CD4-positive, alpha-beta T cell (primary cell): ENCODE measurements around the gene FKBP7. TPM values are rescaled to one million over a fixed set of nuclear protein-coding genes. Genes with fewer than 3 reads are reported as not detected.

ENCODE experiments used
- ATAC-seq: fragments of 200-7000 bp; cut with Tn5 transposase; one replicate; pipeline ENCODE4 v1.10.0; 2022; ENCODE audit warnings: mild to moderate bottlenecking; ENCODE audit not compliant: poor library complexity
- CTCF ChIA-PET: fragments of 350-600 bp; sonication (Branson Sonifier 250); formaldehyde crosslinking; loops from one replicate; lab custom pipeline; 2021; ENCODE audit warnings: antibody characterized with exemption, inconsistent platforms; lab: Charles Lee
- POLR2A ChIA-PET: fragments of 350-600 bp; sonication (Branson Sonifier 250); formaldehyde crosslinking; loops from one replicate; lab custom pipeline; 2021; ENCODE audit warnings: antibody characterized with exemption, inconsistent platforms; lab: Charles Lee
- DNase-seq, 14 experiments: peaks; one replicate each; pipeline ENCODE4 v3.0.0-alpha.2; 2013 to 2020; ENCODE audit warnings: mixed read lengths in 2 of 14
- H3K27ac ChIP-seq, 2 donors: one replicate each; pipeline versions ENCODE4 v1.5.1 to v1.7.0; 2013; ENCODE audit warnings: low read length in 2 of 2, low read depth in 1 of 2, mild to moderate bottlenecking in 1 of 2
- H3K27me3 ChIP-seq, 2 experiments: 1 replicate in 1 of 2; 2 replicates in 1 of 2; pipeline versions ENCODE4 v1.6.1 to v1.7.0; 2013; ENCODE audit warnings: low read length in 2 of 2, control low read depth in 1 of 2, mild to moderate bottlenecking in 1 of 2, moderate library complexity in 1 of 2; ENCODE audit not compliant: insufficient read depth in 2 of 2, control insufficient read depth in 1 of 2
- H3K36me3 ChIP-seq: one replicate; pipeline ENCODE4 v1.6.1; 2013; ENCODE audit warnings: low read length, control low read depth; ENCODE audit not compliant: insufficient read depth
- H3K4me1 ChIP-seq: one replicate; pipeline ENCODE4 v1.6.1; 2013; ENCODE audit warnings: low read length, control low read depth; ENCODE audit not compliant: insufficient read depth
- H3K4me3 ChIP-seq: one replicate; pipeline ENCODE4 v1.5.1; 2013; ENCODE audit warnings: mild to moderate bottlenecking, low read length, moderate library complexity
- H3K9me3 ChIP-seq, 2 experiments: 1 replicate in 1 of 2; 2 replicates in 1 of 2; pipeline versions ENCODE4 v1.6.1 to v1.7.0; 2013; ENCODE audit warnings: low read length in 2 of 2, mild to moderate bottlenecking in 2 of 2, control low read depth in 1 of 2, moderate library complexity in 1 of 2; ENCODE audit not compliant: control insufficient read depth in 1 of 2, insufficient read depth in 1 of 2
- H3K27ac Mint-ChIP-seq: one replicate; pipeline ENCODE4 v1.8.0; 2020; ENCODE audit warnings: mixed read lengths
- H3K27me3 Mint-ChIP-seq: one replicate; pipeline ENCODE4 v1.8.0; 2021; ENCODE audit warnings: mixed read lengths
- H3K36me3 Mint-ChIP-seq: one replicate; pipeline ENCODE4 v1.8.0; 2021; ENCODE audit warnings: low read depth, mixed read lengths
- H3K4me1 Mint-ChIP-seq: one replicate; pipeline ENCODE4 v1.8.0; 2021; ENCODE audit warnings: low read depth, mixed read lengths
- H3K4me3 Mint-ChIP-seq: one replicate; pipeline ENCODE4 v1.8.0; 2020; ENCODE audit warnings: mild to moderate bottlenecking, mixed read lengths
- H3K9me3 Mint-ChIP-seq: one replicate; pipeline ENCODE4 v1.8.0; 2020; ENCODE audit warnings: mixed read lengths
- CTCF ChIP-seq: fragments of 200-600 bp; IDR thresholded peaks from one replicate; pipeline ENCODE4 v1.8.0; 2022; ENCODE audit warnings: antibody characterized with exemption, mild to moderate bottlenecking
- intact Hi-C, 2 experiments: fragments of 100-400 bp; cut with DNase I in 1 of 2; cut with micrococcal nuclease in 1 of 2; formaldehyde crosslinking; loops; one replicate each; pipeline versions ENCODE4 v1.15.1 to v1.9.0; 2023 to 2025; cut with DNase I, micrococcal nuclease
- total RNA-seq, 174 experiments: library from RNA in 2 of 174; stranded (reverse) in 2 of 174; gene quantifications; one replicate each; pipeline ENCODE4 v1.2.3 and lab custom pipeline; 2021 to 2026

FKBP7 gene
- total RNA-seq, 2 experiments from 2014 or later = 0.25 to 0.55 TPM

- Mint-ChIP-seq H3K36me3 (peaks cover 9% of the 10 kb centered on the region), H3K9me3 (no peaks in the 10 kb centered on the region), H3K4me3 (no peak overlapping the region), H3K27ac (no peak overlapping the region), H3K27me3 (no peaks in the 10 kb centered on the region), H3K4me1 (peaks cover 18% of the 10 kb centered on the region)
- Histone ChIP-seq H3K36me3 (no peaks in the 10 kb centered on the region), H3K4me3 (no peak overlapping the region), H3K27ac (no peak overlapping the region), H3K4me1 (peaks cover 7% of the 10 kb centered on the region), H3K9me3 (no peaks in the 10 kb centered on the region), H3K27me3 (no peaks in the 10 kb centered on the region)
- ATAC-seq (no peak), DNase-seq (no peak)
- ChIA-PET CTCF (interaction anchor here (0.6 to 1.9 kb wide), 2 partner anchors 23 to 106 kb away, joined by 4 to 7 read pairs; no protein-coding TSS in a partner anchor), POLR2A (interaction anchor here (2.2 kb wide), 1 partner anchor 32 kb away, joined by 11 read pairs; the partner anchor contains the start of genes PJVK and PRKRA)
- intact Hi-C loops = loop anchor here in 1 of 2 experiments (5.0 kb wide), 2 partner anchors 306 to 511 kb away; partner anchors contain the start of gene RBM45
- TF ChIP-seq CTCF = no peak
These were observed 60.0 kb downstream of the FKBP7 start for GRCh38 chr2:178418426-178418825.

GRCh38 chr2:178417916-178418315 lies 60.5 kb downstream of the FKBP7 start:
- Mint-ChIP-seq H3K27ac (no peak overlapping the region), H3K36me3 (peaks cover 7% of the 10 kb centered on the region), H3K27me3 (no peaks in the 10 kb centered on the region), H3K4me1 (peaks cover 24% of the 10 kb centered on the region), H3K9me3 (no peaks in the 10 kb centered on the region), H3K4me3 (no peak overlapping the region)
- ChIA-PET POLR2A (no interaction called here), CTCF (interaction anchor here (0.6 to 1.9 kb wide), 2 partner anchors 23 to 106 kb away, joined by 4 to 7 read pairs; no protein-coding TSS in a partner anchor)
- intact Hi-C loops = loop anchor here (2.0 to 5.0 kb wide), 3 partner anchors 21 to 511 kb away; partner anchors contain the start of gene RBM45 (in 1 of the 2)
- H3K9me3 ChIP-seq = no peaks in the 10 kb centered on the region
- no peak overlapping the region for H3K4me3 ChIP-seq
- no peak for DNase-seq
- H3K27me3 ChIP-seq = no peaks in the 10 kb centered on the region
- H3K36me3 ChIP-seq = no peaks in the 10 kb centered on the region
- H3K4me1 ChIP-seq = peaks cover 12% of the 10 kb centered on the region
- no peak overlapping the region for H3K27ac ChIP-seq
- no peak for ATAC-seq
- no peak for TF ChIP-seq CTCF

- TF ChIP-seq CTCF = no peak
- H3K27ac Mint-ChIP-seq = no peak overlapping the region
- no peak overlapping the region for H3K4me3 ChIP-seq
- H3K36me3 Mint-ChIP-seq = no peaks in the 10 kb centered on the region
- ATAC-seq (no peak), DNase-seq (no peak)
- ChIA-PET CTCF (no interaction called here), POLR2A (no interaction called here)
- no peaks in the 10 kb centered on the region for H3K9me3 ChIP-seq
- no peaks in the 10 kb centered on the region for H3K27me3 ChIP-seq
- H3K4me3 Mint-ChIP-seq = no peak overlapping the region
- intact Hi-C loops = loop anchor here (2.0 to 5.0 kb wide), 4 partner anchors 19 to 509 kb away; partner anchors contain the start of gene RBM45 (in 2 of the 2)
- no peaks in the 10 kb centered on the region for H3K36me3 ChIP-seq
- peaks cover 26% of the 10 kb centered on the region for H3K4me1 Mint-ChIP-seq
- H3K9me3 Mint-ChIP-seq = no peaks in the 10 kb centered on the region
- no peaks in the 10 kb centered on the region for H3K27me3 Mint-ChIP-seq
- peaks cover 12% of the 10 kb centered on the region for H3K4me1 ChIP-seq
- no peak overlapping the region for H3K27ac ChIP-seq
These were observed 62.4 kb downstream of the FKBP7 start for GRCh38 chr2:178415979-178416378.
